HepG2 (cell line): Measurements from ENCODE around the gene NOM1. TPM values are rescaled to one million over a fixed set of nuclear protein-coding genes. Genes with fewer than 3 reads are reported as not detected.

Experiments used
- ATAC-seq: fragments of 200-7000 bp; cut with Tn5 transposase; 3 replicates; pipeline ENCODE4 v1.9.1; 2020; ENCODE audit warnings: mild to moderate bottlenecking, moderate library complexity
- BruUV-seq: library from RNA; stranded (reverse); fragments of 400-500 nt; replicated peaks from 2 replicates; lab custom pipeline; 2021; lab: Mats Ljungman, UMichigan
- CTCF ChIA-PET: fragments of 300-600 bp; formaldehyde crosslinking; extraction: SDS; loops from one replicate; lab custom pipeline; 2021; ENCODE audit warnings: low total read pairs, inconsistent platforms, low intra/inter-chr PET ratio; lab: Yijun Ruan, JAX
- POLR2A ChIA-PET: fragments of 350-600 bp; sonication (Branson Sonifier 250); formaldehyde crosslinking; loops from one replicate; lab custom pipeline; 2020; ENCODE audit warnings: antibody characterized with exemption, inconsistent platforms; lab: Yijun Ruan, JAX
- DNase-seq: peaks from one replicate; pipeline ENCODE4 v3.0.0-alpha.2; 2015; ENCODE audit warnings: low spot score
- FAIRE-seq: peaks from 3 replicates; lab custom pipeline; 2011; peaks lifted over from hg19 to GRCh38; lab: Jason Lieb, UNC
- H2AFZ ChIP-seq: one replicate; pipeline ENCODE4 v1.6.1; 2011; ENCODE audit warnings: low read length, inconsistent platforms
- H3K27ac ChIP-seq: fragments of 300-600 bp; 3 replicates; pipeline ENCODE4 v1.8.0; 2011; ENCODE audit warnings: mixed run types, mild to moderate bottlenecking, mixed read lengths, low read length, inconsistent platforms; ENCODE audit not compliant: insufficient read depth; ENCODE audit errors: extremely low read length
- H3K27me3 ChIP-seq, 2 experiments: fragments of 200-600 bp in 1 of 2; 2 replicates in 1 of 2; 3 replicates in 1 of 2; pipeline versions ENCODE4 v1.6.0 to v1.8.0; 2011; ENCODE audit warnings: low read length in 2 of 2, mild to moderate bottlenecking in 2 of 2, moderate library complexity in 2 of 2, inconsistent platforms in 1 of 2; ENCODE audit not compliant: insufficient read depth in 2 of 2, control insufficient read depth in 1 of 2
- H3K36me3 ChIP-seq, 2 experiments: fragments of 200-600 bp in 1 of 2; replicated peaks in 1 of 2; 2 replicates in 1 of 2; 3 replicates in 1 of 2; pipeline versions ENCODE4 v1.5.1 to v1.8.0; 2011; ENCODE audit warnings: low read length in 2 of 2, inconsistent platforms in 1 of 2; ENCODE audit not compliant: insufficient read depth in 2 of 2, control insufficient read depth in 1 of 2
- H3K4me1 ChIP-seq: 2 replicates; pipeline ENCODE4 v1.5.1; 2012; ENCODE audit warnings: low read length, inconsistent platforms; ENCODE audit not compliant: insufficient read depth
- H3K4me2 ChIP-seq: 2 replicates; pipeline ENCODE4 v1.6.0; 2011; ENCODE audit warnings: low read depth, low read length, inconsistent platforms
- H3K4me3 ChIP-seq, 3 experiments: fragments of 200-600 bp in 1 of 3; sonication (generic), shearing (Covaris generic) in 1 of 3; replicated peaks in 1 of 3; 2 replicates each; pipeline ENCODE4 v1.5.1; 2011 to 2016; ENCODE audit warnings: low read length in 3 of 3, inconsistent platforms in 2 of 3, low read depth in 2 of 3, mild to moderate bottlenecking in 2 of 3, control low read depth in 1 of 3, mixed read lengths in 1 of 3; ENCODE audit not compliant: insufficient read depth in 1 of 3
- H3K79me2 ChIP-seq: one replicate; pipeline ENCODE4 v1.6.1; 2011; ENCODE audit warnings: low read length, inconsistent platforms; ENCODE audit not compliant: insufficient read depth
- H3K9ac ChIP-seq: 2 replicates; pipeline ENCODE4 v1.6.0; 2011; ENCODE audit warnings: mild to moderate bottlenecking, low read depth, low read length, inconsistent platforms; ENCODE audit not compliant: insufficient read depth
- H3K9me3 ChIP-seq: 2 replicates; pipeline ENCODE4 v1.5.1; 2012; ENCODE audit warnings: mild to moderate bottlenecking, low read length
- H4K20me1 ChIP-seq: 2 replicates; pipeline ENCODE4 v1.6.0; 2011; ENCODE audit warnings: inconsistent platforms, mild to moderate bottlenecking, low read length, moderate library complexity; ENCODE audit not compliant: insufficient read depth
- HBP1 ChIP-seq: IDR thresholded peaks from 2 replicates; pipeline ENCODE4 v1.6.1; 2016; ENCODE audit warnings: low read depth, control low read depth
- RAD21 ChIP-seq: fragments of 450-650 bp; formaldehyde crosslinking; IDR thresholded peaks from 2 replicates; pipeline ENCODE4 v1.5.0; 2020; ENCODE audit warnings: mild to moderate bottlenecking
- SALL1 ChIP-seq: sonication (generic); formaldehyde crosslinking; IDR thresholded peaks from 2 replicates; pipeline ENCODE4 v1.8.0; 2022; ENCODE audit warnings: mild to moderate bottlenecking, missing genetic modification reagents
- TCF7 ChIP-seq: sonication (generic); IDR thresholded peaks from 2 replicates; pipeline ENCODE4 v1.6.1; 2016; ENCODE audit warnings: antibody characterized with exemption, low read depth
- TGIF2 ChIP-seq: IDR thresholded peaks from 2 replicates; pipeline ENCODE4 v1.6.1; 2016; ENCODE audit warnings: control low read depth, missing compliant biosample characterization
- ZKSCAN1 ChIP-seq: fragments of 150-350 bp; IDR thresholded peaks from 2 replicates; pipeline ENCODE4 v1.6.1; 2014; ENCODE audit warnings: low read length
- ZNF644 ChIP-seq: IDR thresholded peaks from 2 replicates; pipeline ENCODE4 v1.6.1; 2016; ENCODE audit warnings: low read depth
- WGBS: methylation state at CpG from one replicate; pipeline ENCODE4 v1.1.6; 2017; ENCODE audit warnings: low lambda C conversion rate; 5-methylcytosine and 5-hydroxymethylcytosine counted together
- in situ Hi-C: cut with HindIII; loops from 2 replicates; pipeline ENCODE4 v1.10.0; 2017; ENCODE audit warnings: low pct_unique_long_range_greater_than_20kb; ENCODE audit not compliant: extremely low pct_ligation_motif_present
- intact Hi-C: fragments of 100-400 bp; cut with micrococcal nuclease; formaldehyde crosslinking; loops from one replicate; pipeline ENCODE4 v1.10.0; 2022; ENCODE audit not compliant: unreplicated experiment
- polyA plus RNA-seq, 8 experiments: library from polyadenylated mRNA; depleted of rRNA in 3 of 8; stranded (reverse) in 7 of 8; unstranded in 1 of 8; fragments of >200 nt; fragmentation: Illumina TruSeq in 4 of 8; extraction: Trizol in 4 of 8; gene quantifications; 2 replicates each; pipeline versions ENCODE4 v1.2.1 to v1.2.3, GENCODE V29; 2011 to 2016; ENCODE audit warnings: low read depth in 4 of 8, missing spikeins in 1 of 8, mixed read lengths in 1 of 8; ENCODE audit not compliant: insufficient read depth in 1 of 8
- total RNA-seq, 5 experiments: library from RNA; depleted of rRNA; stranded (reverse); fragments of >200 nt; fragmentation: Illumina TruSeq; extraction: Trizol; gene quantifications; 2 replicates each; pipeline ENCODE4 v1.2.3, GENCODE V29; 2016; ENCODE audit warnings: low read depth in 1 of 5
- TF ChIP-seq, protein P1 (sequence below): sonication (generic); formaldehyde crosslinking; IDR thresholded peaks from 2 replicates; pipeline ENCODE4 v1.4.0; 2020; ENCODE audit warnings: missing genetic modification reagents

NOM1 gene
- total and polyA plus RNA-seq, 2 of the 13 experiments (the other 11 are each of a cell fraction or from before 2014, with no cell fraction given), result 14.2 to 26.2 TPM

- ChIA-PET POLR2A (interaction anchor here (2.7 kb wide), 1 partner anchor 24 kb away, joined by 14 read pairs; no protein-coding TSS in a partner anchor), CTCF (no interaction called here)
- Histone ChIP-seq H3K27ac (peak overlapping the region; percentile 83), H3K4me2 (peak overlapping the region; percentile 68), H3K9ac (peak overlapping the region; percentile 12; the same call in 1 of the 2 replicates), H4K20me1 (peaks cover 4% of the 10 kb centered on the region), H3K79me2 (peaks cover 12% of the 10 kb centered on the region)
- FAIRE-seq (no peak), DNase-seq (no peak)
- TF ChIP-seq RAD21 (0 out of 2 replicates have a peak, but pooled peaks have one; percentile 5), ZKSCAN1 (peak; percentile 79), TGIF2 (CRISPR knock-in tag) (no peak), TCF7 (no peak), HBP1 (CRISPR knock-in tag) (no peak), ZNF644 (CRISPR knock-in tag) (no peak)
- TF ChIP-seq, all 625 proteins: peak for 2
- intact Hi-C loops, result loop anchor here (10.0 kb wide), 1 partner anchor 123 kb away; the partner anchor contains the start of gene UBE3C
- no peak for ATAC-seq
- H3K36me3 ChIP-seq, result no peaks in the 10 kb centered on the region
- WGBS, result 39% methylated on average over 10 of the region's 10 CpGs
- in situ Hi-C loops, result no loop called here
- peaks cover 66% of the 10 kb centered on the region for H3K4me1 ChIP-seq
- no peak overlapping the region for H2AFZ ChIP-seq
- peaks cover 8 to 61% of the 10 kb centered on the region in 2 experiments for H3K27me3 ChIP-seq
- H3K4me3 ChIP-seq, result peak overlapping the region in 2 of 3 experiments; percentile 8 to 69; a peak in 1 of 6 replicates
- no TSS peak for BruUV-seq
- no peaks in the 10 kb centered on the region for H3K9me3 ChIP-seq
Measured at GRCh38 chr7:157012113-157012547, 62.6 kb downstream of the NOM1 start.

- BruUV-seq, result no TSS peak
- no peak overlapping the region for H3K4me2 ChIP-seq
- no peak for FAIRE-seq
- peaks cover 63% of the 10 kb centered on the region for H3K4me1 ChIP-seq
- intact Hi-C loops (loop anchor here (10.0 kb wide), 1 partner anchor 122 kb away; the partner anchor contains the start of gene UBE3C), in situ Hi-C loops (no loop called here)
- H3K4me3 ChIP-seq, result no peak overlapping the region
- peaks cover 9 to 71% of the 10 kb centered on the region in 2 experiments for H3K27me3 ChIP-seq
- H3K27ac ChIP-seq, result no peak overlapping the region
- no peak overlapping the region for H3K9ac ChIP-seq
- no peaks in the 10 kb centered on the region; the same call in 1 of the 2 replicates for H4K20me1 ChIP-seq
- no peak for ATAC-seq
- no peaks in the 10 kb centered on the region for H3K9me3 ChIP-seq
- ChIA-PET POLR2A (interaction anchor here (1.1 kb wide), 1 partner anchor 25 kb away, joined by 3 read pairs; no protein-coding TSS in a partner anchor), CTCF (no interaction called here)
- H2AFZ ChIP-seq, result no peak overlapping the region
- TF ChIP-seq, protein P1, sequence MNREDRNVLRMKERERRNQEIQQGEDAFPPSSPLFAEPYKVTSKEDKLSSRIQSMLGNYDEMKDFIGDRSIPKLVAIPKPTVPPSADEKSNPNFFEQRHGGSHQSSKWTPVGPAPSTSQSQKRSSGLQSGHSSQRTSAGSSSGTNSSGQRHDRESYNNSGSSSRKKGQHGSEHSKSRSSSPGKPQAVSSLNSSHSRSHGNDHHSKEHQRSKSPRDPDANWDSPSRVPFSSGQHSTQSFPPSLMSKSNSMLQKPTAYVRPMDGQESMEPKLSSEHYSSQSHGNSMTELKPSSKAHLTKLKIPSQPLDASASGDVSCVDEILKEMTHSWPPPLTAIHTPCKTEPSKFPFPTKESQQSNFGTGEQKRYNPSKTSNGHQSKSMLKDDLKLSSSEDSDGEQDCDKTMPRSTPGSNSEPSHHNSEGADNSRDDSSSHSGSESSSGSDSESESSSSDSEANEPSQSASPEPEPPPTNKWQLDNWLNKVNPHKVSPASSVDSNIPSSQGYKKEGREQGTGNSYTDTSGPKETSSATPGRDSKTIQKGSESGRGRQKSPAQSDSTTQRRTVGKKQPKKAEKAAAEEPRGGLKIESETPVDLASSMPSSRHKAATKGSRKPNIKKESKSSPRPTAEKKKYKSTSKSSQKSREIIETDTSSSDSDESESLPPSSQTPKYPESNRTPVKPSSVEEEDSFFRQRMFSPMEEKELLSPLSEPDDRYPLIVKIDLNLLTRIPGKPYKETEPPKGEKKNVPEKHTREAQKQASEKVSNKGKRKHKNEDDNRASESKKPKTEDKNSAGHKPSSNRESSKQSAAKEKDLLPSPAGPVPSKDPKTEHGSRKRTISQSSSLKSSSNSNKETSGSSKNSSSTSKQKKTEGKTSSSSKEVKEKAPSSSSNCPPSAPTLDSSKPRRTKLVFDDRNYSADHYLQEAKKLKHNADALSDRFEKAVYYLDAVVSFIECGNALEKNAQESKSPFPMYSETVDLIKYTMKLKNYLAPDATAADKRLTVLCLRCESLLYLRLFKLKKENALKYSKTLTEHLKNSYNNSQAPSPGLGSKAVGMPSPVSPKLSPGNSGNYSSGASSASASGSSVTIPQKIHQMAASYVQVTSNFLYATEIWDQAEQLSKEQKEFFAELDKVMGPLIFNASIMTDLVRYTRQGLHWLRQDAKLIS (CRISPR knock-in tag), result no peak
- TF ChIP-seq SALL1 (CRISPR knock-in tag), result no peak
- H3K36me3 ChIP-seq, result no peaks in the 10 kb centered on the region
- no peak for DNase-seq
- H3K79me2 ChIP-seq, result peaks cover 5% of the 10 kb centered on the region
Measured at GRCh38 chr7:157013101-157013500, 63.6 kb downstream of the NOM1 start.
